Neural cell (in vitro differentiated cells): ENCODE measurements around the gene ASIC2. TPM values are rescaled to one million over a fixed set of nuclear protein-coding genes. Genes with fewer than 3 reads are reported as not detected.

Experiments
- H2AFZ ChIP-seq: fragments of 200-600, 300-800 bp; sonication (generic), shearing (Covaris generic); 2 replicates; pipeline ENCODE4 v1.6.0; 2014; ENCODE audit warnings: low read depth, mild to moderate bottlenecking, antibody characterized with exemption, low read length, moderate library complexity
- H3F3A ChIP-seq: fragments of 200-600 bp; shearing (Covaris generic); 2 replicates; pipeline ENCODE4 v1.6.1; 2016; ENCODE audit warnings: mild to moderate bottlenecking, moderate library complexity, mixed read lengths, antibody characterized with exemption, low read length; ENCODE audit not compliant: insufficient read depth, poor library complexity, severe bottlenecking
- H3K27ac ChIP-seq: fragments of 200-600, 300-800 bp; sonication (generic), shearing (Covaris generic); 2 replicates; pipeline ENCODE4 v1.5.1; 2014; ENCODE audit warnings: mild to moderate bottlenecking, low read length, moderate library complexity
- H3K27me3 ChIP-seq: fragments of 300-800, 200-600 bp; sonication (generic), shearing (Covaris generic); 2 replicates; pipeline ENCODE4 v1.6.0; 2014; ENCODE audit warnings: mild to moderate bottlenecking, low read depth, low read length, moderate library complexity; ENCODE audit not compliant: insufficient read depth
- H3K36me3 ChIP-seq: fragments of 300-800, 200-600 bp; sonication (generic), shearing (Covaris generic); 2 replicates; pipeline ENCODE4 v1.5.1; 2014; ENCODE audit warnings: mild to moderate bottlenecking, antibody characterized with exemption, low read length, moderate library complexity; ENCODE audit not compliant: insufficient read depth
- H3K4me2 ChIP-seq: fragments of 300-800, 200-600 bp; sonication (generic), shearing (Covaris generic); 2 replicates; pipeline ENCODE4 v1.6.0; 2014; ENCODE audit warnings: mild to moderate bottlenecking, low read length
- H3K4me3 ChIP-seq: fragments of 300-800, 200-600 bp; sonication (generic), shearing (Covaris generic); 2 replicates; pipeline ENCODE4 v1.5.1; 2014; ENCODE audit warnings: mild to moderate bottlenecking, low read length, moderate library complexity
- H3K79me2 ChIP-seq: fragments of 200-600 bp; shearing (Covaris generic); replicated peaks from 2 replicates; pipeline ENCODE4 v1.6.0; 2014; ENCODE audit warnings: mild to moderate bottlenecking, low read length, moderate library complexity; ENCODE audit not compliant: insufficient read depth
- H3K9ac ChIP-seq: fragments of 300-800, 200-600 bp; sonication (generic), shearing (Covaris generic); 2 replicates; pipeline ENCODE4 v1.6.1; 2016; ENCODE audit warnings: mild to moderate bottlenecking, low read length, mixed read lengths
- H3K9me2 ChIP-seq: fragments of 200-600 bp; shearing (Covaris generic); 2 replicates; pipeline ENCODE4 v1.6.1; 2016; ENCODE audit warnings: mild to moderate bottlenecking, low read length, mixed read lengths; ENCODE audit not compliant: insufficient read depth
- H3K9me3 ChIP-seq: fragments of 200-600, 300-800 bp; sonication (generic), shearing (Covaris generic); 2 replicates; pipeline ENCODE4 v1.6.1; 2016; ENCODE audit warnings: mild to moderate bottlenecking, mixed run types, low read length, moderate library complexity, mixed read lengths
- H4K20me1 ChIP-seq: fragments of 200-600 bp; shearing (Covaris generic); 2 replicates; pipeline ENCODE4 v1.6.1; 2016; ENCODE audit warnings: mild to moderate bottlenecking, mixed run types; ENCODE audit not compliant: insufficient read depth
- EP300 ChIP-seq: fragments of 450-650 bp; conservative IDR thresholded peaks from 2 replicates; pipeline ENCODE4 v1.6.1; 2014; ENCODE audit warnings: antibody characterized with exemption, mild to moderate bottlenecking, moderate library complexity; ENCODE audit not compliant: poor library complexity, severe bottlenecking
- EZH2 ChIP-seq: fragments of 200-600, 300-800 bp; shearing (Covaris generic), sonication (generic); IDR thresholded peaks from 2 replicates; pipeline ENCODE4 v1.6.1; 2014; ENCODE audit warnings: antibody characterized with exemption, low read length, borderline replicate concordance, mild to moderate bottlenecking; ENCODE audit not compliant: insufficient read depth, poor library complexity, severe bottlenecking
- MXI1 ChIP-seq: fragments of 450-650 bp; conservative IDR thresholded peaks from 2 replicates; pipeline ENCODE4 v1.6.1; 2014; ENCODE audit warnings: antibody characterized with exemption, mild to moderate bottlenecking; ENCODE audit not compliant: poor library complexity, severe bottlenecking
- POLR2AphosphoS5 ChIP-seq: IDR thresholded peaks from 2 replicates; pipeline ENCODE4 v1.6.1; 2012
- RAD21 ChIP-seq: fragments of 450-650 bp; conservative IDR thresholded peaks from 2 replicates; pipeline ENCODE4 v1.6.1; 2014; ENCODE audit warnings: antibody characterized with exemption, mild to moderate bottlenecking, moderate library complexity
- REST ChIP-seq: IDR thresholded peaks from 2 replicates; pipeline ENCODE4 v1.6.1; 2012; ENCODE audit warnings: borderline replicate concordance
- SMC3 ChIP-seq: fragments of 450-650 bp; conservative IDR thresholded peaks from 2 replicates; pipeline ENCODE4 v1.6.1; 2014; ENCODE audit warnings: antibody characterized with exemption, mild to moderate bottlenecking, moderate library complexity; ENCODE audit not compliant: poor library complexity
- TAF1 ChIP-seq: IDR thresholded peaks from 2 replicates; pipeline ENCODE4 v1.6.1; 2012; ENCODE audit warnings: low read depth
- polyA plus RNA-seq: library from polyadenylated mRNA; depleted of rRNA; stranded (reverse); fragments of >200 nt; gene quantifications from 2 replicates; pipeline ENCODE4 v1.2.3, GENCODE V29; 2014
- TF ChIP-seq, protein P1 (sequence below): fragments of 450-650 bp; IDR thresholded peaks from 2 replicates; pipeline ENCODE4 v1.5.1; 2014; ENCODE audit warnings: antibody characterized with exemption, mild to moderate bottlenecking, moderate library complexity; ENCODE audit not compliant: poor library complexity, severe bottlenecking

The ASIC2 gene
- polyA plus RNA-seq, 1 donor from 2014 or later: 2.4 TPM

DNA sequence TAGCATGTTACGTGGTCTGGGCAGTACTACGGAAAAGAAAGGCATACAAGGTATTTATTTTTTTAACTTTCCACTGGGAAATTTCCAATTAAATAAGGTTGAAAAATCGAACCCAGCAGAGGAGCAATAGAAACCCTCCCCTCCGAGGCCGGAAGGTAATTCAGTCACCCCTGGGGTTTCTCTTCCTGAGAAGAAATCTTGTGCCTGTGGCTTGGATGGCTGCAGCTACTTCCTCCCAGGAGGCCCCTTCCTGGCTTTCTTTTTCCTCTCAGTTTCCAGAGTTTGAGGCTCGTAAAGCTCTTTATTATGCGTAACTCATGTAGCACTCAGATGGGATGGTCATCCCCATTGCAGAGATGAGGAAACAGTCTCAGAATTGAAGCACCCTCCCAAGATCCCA lies 140.3 kb downstream of the ASIC2 start:
- Histone ChIP-seq H3F3A (no peaks in the 10 kb centered on the region), H3K9me3 (no peaks in the 10 kb centered on the region), H2AFZ (no peak overlapping the region), H3K36me3 (no peaks in the 10 kb centered on the region), H3K27me3 (no peaks in the 10 kb centered on the region), H3K27ac (no peak overlapping the region), H3K4me3 (no peak overlapping the region), H3K9me2 (no peaks in the 10 kb centered on the region), H3K4me2 (no peak overlapping the region), H3K9ac (no peak overlapping the region), H3K79me2 (no peaks in the 10 kb centered on the region), H4K20me1 (no peaks in the 10 kb centered on the region)
- TF ChIP-seq REST: no peak
- TF ChIP-seq, protein P1, sequence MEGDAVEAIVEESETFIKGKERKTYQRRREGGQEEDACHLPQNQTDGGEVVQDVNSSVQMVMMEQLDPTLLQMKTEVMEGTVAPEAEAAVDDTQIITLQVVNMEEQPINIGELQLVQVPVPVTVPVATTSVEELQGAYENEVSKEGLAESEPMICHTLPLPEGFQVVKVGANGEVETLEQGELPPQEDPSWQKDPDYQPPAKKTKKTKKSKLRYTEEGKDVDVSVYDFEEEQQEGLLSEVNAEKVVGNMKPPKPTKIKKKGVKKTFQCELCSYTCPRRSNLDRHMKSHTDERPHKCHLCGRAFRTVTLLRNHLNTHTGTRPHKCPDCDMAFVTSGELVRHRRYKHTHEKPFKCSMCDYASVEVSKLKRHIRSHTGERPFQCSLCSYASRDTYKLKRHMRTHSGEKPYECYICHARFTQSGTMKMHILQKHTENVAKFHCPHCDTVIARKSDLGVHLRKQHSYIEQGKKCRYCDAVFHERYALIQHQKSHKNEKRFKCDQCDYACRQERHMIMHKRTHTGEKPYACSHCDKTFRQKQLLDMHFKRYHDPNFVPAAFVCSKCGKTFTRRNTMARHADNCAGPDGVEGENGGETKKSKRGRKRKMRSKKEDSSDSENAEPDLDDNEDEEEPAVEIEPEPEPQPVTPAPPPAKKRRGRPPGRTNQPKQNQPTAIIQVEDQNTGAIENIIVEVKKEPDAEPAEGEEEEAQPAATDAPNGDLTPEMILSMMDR: no peak
- no peak for TF ChIP-seq EP300
- no peak for TF ChIP-seq EZH2

DNA sequence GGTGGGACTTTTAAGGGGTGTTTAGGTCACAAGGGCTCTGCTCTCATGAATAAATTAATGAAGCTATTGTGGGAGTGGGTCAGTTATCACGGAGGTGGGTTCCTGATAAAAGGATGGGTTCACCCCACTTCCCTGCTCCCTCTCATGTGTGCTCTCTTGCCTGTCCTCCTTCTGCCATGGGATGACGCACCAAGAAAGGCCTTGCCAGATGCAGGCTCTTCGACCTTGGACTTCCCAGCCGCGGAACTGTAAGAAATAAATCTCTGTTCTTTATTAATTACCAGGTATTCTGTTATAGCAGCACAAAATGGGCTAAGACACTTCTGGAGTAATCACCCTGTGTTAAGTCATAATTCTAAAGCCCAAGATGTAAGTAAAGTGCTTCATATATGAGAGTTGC lies 141.5 kb downstream of the ASIC2 start:
- Histone ChIP-seq H3K9ac (no peak overlapping the region), H3K9me3 (no peaks in the 10 kb centered on the region), H3K4me2 (no peak overlapping the region), H2AFZ (no peak overlapping the region), H3K4me3 (no peak overlapping the region), H3F3A (no peaks in the 10 kb centered on the region), H3K79me2 (no peaks in the 10 kb centered on the region), H3K27me3 (no peaks in the 10 kb centered on the region), H4K20me1 (no peaks in the 10 kb centered on the region), H3K27ac (no peak overlapping the region), H3K9me2 (no peaks in the 10 kb centered on the region), H3K36me3 (no peaks in the 10 kb centered on the region)
- TF ChIP-seq TAF1: no peak
- TF ChIP-seq, protein P1: no peak
- TF ChIP-seq RAD21: no peak
- TF ChIP-seq SMC3: no peak
- no peak for TF ChIP-seq REST
- TF ChIP-seq EZH2: no peak
- no peak for TF ChIP-seq EP300
- TF ChIP-seq MXI1: no peak
- TF ChIP-seq POLR2AphosphoS5: no peak
